ENCODE results near the gene ANTXR2.

DNA sequence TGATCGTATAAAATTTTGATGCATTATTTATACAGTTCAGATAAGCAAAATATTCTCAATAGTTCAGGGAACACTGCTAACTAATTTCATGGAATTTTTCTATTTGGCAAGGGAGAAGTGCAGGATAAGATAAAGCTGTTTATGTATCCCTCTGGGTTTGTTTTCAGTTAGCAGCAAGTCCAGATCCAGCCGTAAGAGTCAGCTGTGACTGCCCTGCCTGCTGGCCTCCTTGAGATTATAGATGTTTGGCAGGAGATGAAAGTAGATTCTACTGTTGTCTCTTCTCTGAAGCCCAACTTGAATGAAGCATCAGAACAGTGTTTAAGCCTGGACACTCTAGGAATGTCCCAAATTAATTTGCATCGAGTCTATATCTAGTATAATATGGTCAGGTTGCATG, 29.5 kb downstream of the ANTXR2 start:
- TF ChIP-seq REST (IDR thresholded peaks at IDR 0.05; ENCODE audit: insufficient read depth in 1 of 2, low read depth in 2 of 2, low read length in 2 of 2) (no peak), POLR2AphosphoS5 (IDR thresholded peaks at IDR 0.05; ENCODE audit: low read depth, low read length) (no peak), TAF1 (IDR thresholded peaks at IDR 0.05; ENCODE audit: borderline replicate concordance, insufficient read depth, low read length) (no peak), SIN3A (IDR thresholded peaks at IDR 0.05; ENCODE audit: borderline replicate concordance, insufficient read depth, low read length) (no peak), FOXP2 (optimal IDR thresholded peaks at IDR 0.05; ENCODE audit: borderline replicate concordance, extremely low read depth, extremely low read length, insufficient read depth) (no peak)

All from PFSK-1 (cell line).